H1 (cell line): Measurements from ENCODE around the gene P2RX2.

Source experiments
- CTCF ChIP-seq, 3 experiments: IDR thresholded peaks; 1 replicate in 2 of 3; 2 replicates in 1 of 3; pipeline versions ENCODE4 v1.5.1 to v1.6.1; 2011; ENCODE audit warnings: low read length in 3 of 3, mild to moderate bottlenecking in 3 of 3, inconsistent platforms in 2 of 3, low read depth in 1 of 3, moderate library complexity in 1 of 3; ENCODE audit not compliant: insufficient read depth in 1 of 3; ENCODE audit errors: control extremely low read depth in 1 of 3
- JUN ChIP-seq: IDR thresholded peaks from 2 replicates; pipeline ENCODE4 v1.6.1; 2011; ENCODE audit warnings: low read depth, mild to moderate bottlenecking, improper control_type of control experiment, low read length
- POLR2A ChIP-seq, 2 experiments: IDR thresholded peaks; 1 replicate in 1 of 2; 2 replicates in 1 of 2; pipeline ENCODE4 v1.6.1; 2011; ENCODE audit warnings: low read depth in 2 of 2, low read length in 2 of 2, mild to moderate bottlenecking in 2 of 2; ENCODE audit errors: control extremely low read depth in 1 of 2
- POLR2AphosphoS5 ChIP-seq: IDR thresholded peaks from 2 replicates; pipeline ENCODE4 v1.6.1; 2011; ENCODE audit warnings: low read depth, low read length
- SRF ChIP-seq: IDR thresholded peaks from 2 replicates; pipeline ENCODE4 v1.6.1; 2011; ENCODE audit warnings: mild to moderate bottlenecking, low read depth, low read length, moderate library complexity
- USF2 ChIP-seq: IDR thresholded peaks from 2 replicates; pipeline ENCODE4 v1.6.1; 2011; ENCODE audit warnings: low read length, improper control_type of control experiment

- TF ChIP-seq CTCF (IDR thresholded peaks at IDR 0.05; ENCODE audit: control extremely low read depth in 1 of 3, insufficient read depth in 1 of 3, low read depth in 1 of 3, low read length in 3 of 3) (no peak), POLR2A (IDR thresholded peaks at IDR 0.05; ENCODE audit: control extremely low read depth in 1 of 2, low read depth in 2 of 2, low read length in 2 of 2) (no peak), JUN (no peak), USF2 (no peak), POLR2AphosphoS5 (no peak), SRF (no peak)
Observed at GRCh38 chr12:132595183-132595582, 23.4 kb upstream of the P2RX2 start.
